A549 (cell line): ENCODE results near the gene DLG2. TPM values are rescaled to one million over a fixed set of nuclear protein-coding genes. Genes with fewer than 3 reads are reported as not detected.

Source experiments
- ATAC-seq, 2 experiments: fragments of 200-7000 bp in 1 of 2; fragments of >200 bp in 1 of 2; cut with Nextera tagmentation in 1 of 2; cut with Tn5 transposase in 1 of 2; 3 replicates each; pipeline versions ENCODE4 v1.8.0 to v1.9.1; 2018 to 2020; ENCODE audit warnings: mild to moderate bottlenecking in 1 of 2, moderate library complexity in 1 of 2
- CTCF ChIA-PET: fragments of 300-600 bp; sonication (Branson Sonifier 250); formaldehyde crosslinking; extraction: SDS; loops from one replicate; lab custom pipeline; 2021; ENCODE audit warnings: antibody characterized with exemption, inconsistent platforms; lab: Yijun Ruan, JAX
- POLR2A ChIA-PET: fragments of 350-600 bp; formaldehyde crosslinking; extraction: SDS; loops from one replicate; lab custom pipeline; 2021; ENCODE audit warnings: antibody characterized with exemption, inconsistent platforms; lab: Yijun Ruan, JAX
- DNase-seq, 2 experiments: peaks; one replicate each; pipeline versions ENCODE4 v3.0.0 to v3.0.0-alpha.2; 2011 to 2016; ENCODE audit warnings: low read depth in 1 of 2, low spot score in 1 of 2
- FAIRE-seq: peaks from 2 replicates; lab custom pipeline; 2011; peaks lifted over from hg19 to GRCh38; lab: Jason Lieb, UNC
- H3K27ac ChIP-seq, 2 experiments: fragments of >200 bp; sonication (Bioruptor Twin); formaldehyde crosslinking; 3 replicates each; pipeline ENCODE4 v1.5.1; 2016 to 2017
- H3K4me1 ChIP-seq: fragments of >200 bp; sonication (Bioruptor Twin); formaldehyde crosslinking; 3 replicates; pipeline ENCODE4 v1.6.1; 2016
- H3K4me2 ChIP-seq: fragments of >200 bp; sonication (Bioruptor Twin); formaldehyde crosslinking; 3 replicates; pipeline ENCODE4 v1.6.1; 2016
- H3K4me3 ChIP-seq: fragments of >200 bp; sonication (Bioruptor Twin); formaldehyde crosslinking; 3 replicates; pipeline ENCODE4 v1.5.1; 2016
- H3K9me3 ChIP-seq: fragments of >200 bp; sonication (Bioruptor Twin); formaldehyde crosslinking; 3 replicates; pipeline ENCODE4 v1.6.1; 2016
- BHLHE40 ChIP-seq: IDR thresholded peaks from 2 replicates; pipeline ENCODE4 v1.6.1; 2012; ENCODE audit warnings: low read depth, low read length, inconsistent platforms
- CBX8 ChIP-seq: fragments of 200-600 bp; sonication (generic); IDR thresholded peaks from 2 replicates; pipeline ENCODE4 v1.6.1; 2016
- EHF ChIP-seq: fragments of 250-450 bp; sonication (Bioruptor Pico); IDR thresholded peaks from 2 replicates; pipeline ENCODE4 v1.5.0; 2020; ENCODE audit warnings: mild to moderate bottlenecking
- EHMT2 ChIP-seq: fragments of 200-600 bp; sonication (generic); IDR thresholded peaks from 2 replicates; pipeline ENCODE4 v1.6.1; 2016; ENCODE audit warnings: antibody characterized with exemption, low read depth, mild to moderate bottlenecking, moderate library complexity
- ESRRA ChIP-seq: fragments of 150-350 bp; IDR thresholded peaks from 2 replicates; pipeline ENCODE4 v1.6.1; 2014; ENCODE audit warnings: mild to moderate bottlenecking, low read length, borderline replicate concordance
- FOSL2 ChIP-seq, 2 experiments: fragments of 450-650 bp in 1 of 2; fragments of >200 bp in 1 of 2; sonication (Bioruptor Twin) in 1 of 2; formaldehyde crosslinking; IDR thresholded peaks; 2 replicates each; pipeline versions ENCODE4 v1.5.0 to v1.6.1; 2016 to 2020; ENCODE audit warnings: mild to moderate bottlenecking in 1 of 2, moderate library complexity in 1 of 2
- GATA3 ChIP-seq: IDR thresholded peaks from 2 replicates; pipeline ENCODE4 v1.6.1; 2012; ENCODE audit warnings: borderline replicate concordance
- HDAC2 ChIP-seq: fragments of 200-600 bp; sonication (generic); IDR thresholded peaks from 2 replicates; pipeline ENCODE4 v1.6.1; 2016
- HOXB13 ChIP-seq: fragments of 250-450 bp; sonication (Bioruptor Pico); IDR thresholded peaks from 2 replicates; pipeline ENCODE4 v1.5.0; 2020; ENCODE audit warnings: low read depth, mild to moderate bottlenecking, moderate library complexity
- HOXB5 ChIP-seq: fragments of 250-450 bp; sonication (Bioruptor Pico); IDR thresholded peaks from 2 replicates; pipeline ENCODE4 v1.5.0; 2020; ENCODE audit warnings: mild to moderate bottlenecking, moderate library complexity
- JUN ChIP-seq, 2 experiments: fragments of >200 bp; sonication (Bioruptor Twin); formaldehyde crosslinking; IDR thresholded peaks; 2 replicates in 1 of 2; 3 replicates in 1 of 2; pipeline ENCODE4 v1.6.1; 2016 to 2017
- JUNB ChIP-seq: fragments of >200 bp; sonication (Bioruptor Twin); formaldehyde crosslinking; IDR thresholded peaks from 2 replicates; pipeline ENCODE4 v1.6.1; 2016
- NPAS2 ChIP-seq: fragments of 250-450 bp; sonication (Bioruptor Pico); IDR thresholded peaks from 2 replicates; pipeline ENCODE4 v1.8.0; 2022; ENCODE audit warnings: mild to moderate bottlenecking, moderate library complexity, borderline replicate concordance
- POLR2A ChIP-seq: IDR thresholded peaks from 2 replicates; pipeline ENCODE4 v1.6.1; 2012; ENCODE audit warnings: mild to moderate bottlenecking, low read length
- POLR2AphosphoS2 ChIP-seq: conservative IDR thresholded peaks from 2 replicates; pipeline ENCODE4 v1.6.1; 2012; ENCODE audit warnings: low read length, improper control_type of control experiment, inconsistent platforms
- RAD21 ChIP-seq, 2 experiments: fragments of >200 bp in 1 of 2; sonication (Bioruptor Twin) in 1 of 2; formaldehyde crosslinking in 1 of 2; IDR thresholded peaks in 1 of 2; conservative IDR thresholded peaks in 1 of 2; 2 replicates in 1 of 2; 3 replicates in 1 of 2; pipeline ENCODE4 v1.6.1; 2012 to 2018; ENCODE audit warnings: inconsistent platforms in 1 of 2
- TFCP2L1 ChIP-seq: fragments of 250-450 bp; sonication (Bioruptor Pico); IDR thresholded peaks from 2 replicates; pipeline ENCODE4 v1.5.0; 2021; ENCODE audit warnings: mild to moderate bottlenecking
- ZNF302 ChIP-seq: fragments of 250-450 bp; sonication (Bioruptor Pico); IDR thresholded peaks from 2 replicates; pipeline ENCODE4 v1.9.0; 2021; ENCODE audit warnings: inconsistent platforms, mild to moderate bottlenecking, moderate library complexity
- WGBS: methylation state at CpG from one replicate; pipeline ENCODE4 v1.1.6; 2017; ENCODE audit errors: missing lambda C conversion rate; 5-methylcytosine and 5-hydroxymethylcytosine counted together
- polyA plus RNA-seq, 4 experiments: library from polyadenylated mRNA; depleted of rRNA in 3 of 4; stranded (reverse); fragments of >200 nt; fragmentation: RNase III in 1 of 4; extraction: RNeasy Plus Mini Kit Qiagen cat#74134 plus additional on column Dnase treatment in 1 of 4; gene quantifications; 2 replicates in 3 of 4; 3 replicates in 1 of 4; pipeline ENCODE4 v1.2.3, GENCODE V29; 2011 to 2017
- TF ChIP-seq, protein P1 (sequence below): IDR thresholded peaks from 2 replicates; pipeline ENCODE4 v1.6.1; 2012
- TF ChIP-seq, protein P2 (sequence below): IDR thresholded peaks from 2 replicates; pipeline ENCODE4 v1.6.1; 2012; ENCODE audit warnings: low read depth, borderline replicate concordance
- TF ChIP-seq, protein P3 (sequence below): fragments of 150-350 bp; IDR thresholded peaks from 2 replicates; pipeline ENCODE4 v1.6.1; 2014; ENCODE audit warnings: low read depth, mild to moderate bottlenecking, low read length
- TF ChIP-seq, protein P4 (sequence below): fragments of 250-450 bp; sonication (Bioruptor Pico); IDR thresholded peaks from 2 replicates; pipeline ENCODE4 v1.5.0; 2020; ENCODE audit warnings: low read depth, mild to moderate bottlenecking, moderate library complexity
- TF ChIP-seq, protein P5 (sequence below): fragments of >200 bp; sonication (Bioruptor Twin); formaldehyde crosslinking; IDR thresholded peaks from 3 replicates; pipeline ENCODE4 v1.5.1; 2016
- TF ChIP-seq, protein P6 (sequence below): fragments of >200 bp; sonication (Bioruptor Twin); formaldehyde crosslinking; IDR thresholded peaks from 3 replicates; pipeline ENCODE4 v1.6.1; 2016

DLG2 gene
- polyA plus RNA-seq, 2 of the 4 experiments (the other 2 are of a cell fraction), result 0.26 to 0.79 TPM

DNA sequence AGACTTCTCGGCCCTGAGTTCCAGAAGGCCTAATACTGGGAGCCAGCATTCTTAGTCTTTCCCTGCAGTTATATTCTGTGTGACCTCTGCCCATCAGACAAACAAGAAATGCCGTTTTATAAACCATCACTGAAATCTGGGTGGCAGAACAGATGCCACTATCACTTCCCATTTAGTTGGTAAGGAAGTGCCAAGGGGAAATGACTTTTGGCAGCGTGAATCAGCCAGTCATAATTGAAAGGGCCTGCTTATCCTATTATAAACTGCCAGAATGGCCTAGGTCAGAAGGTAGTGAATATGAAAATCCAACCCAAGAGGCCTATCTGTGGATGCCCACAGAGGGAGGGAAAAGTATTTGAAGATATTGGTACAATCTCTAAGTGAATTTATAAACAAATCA, 1694.1 kb downstream of the DLG2 start:
- ATAC-seq, result no peak
- ChIA-PET POLR2A (no interaction called here), CTCF (no interaction called here)

DNA sequence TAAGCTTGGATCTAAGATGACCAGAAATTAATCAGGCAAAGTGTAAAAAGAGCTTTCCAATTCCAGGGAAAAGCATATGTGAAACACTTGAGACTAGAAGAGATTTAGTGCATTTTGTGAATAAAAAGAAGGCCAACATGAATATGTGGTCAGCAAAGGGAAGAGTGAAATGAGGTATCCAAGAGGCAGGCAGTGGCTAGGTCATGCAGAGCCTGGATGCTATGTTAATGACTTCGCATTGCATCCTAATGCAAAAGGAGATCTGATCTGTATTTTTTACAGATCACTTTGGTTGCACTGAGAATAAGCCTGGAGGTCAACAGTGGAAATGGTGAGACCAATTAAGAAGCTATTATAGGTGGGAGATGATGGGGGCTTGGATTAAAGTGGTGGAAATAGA, 1699.7 kb downstream of the DLG2 start:
- no peak overlapping the region for H3K4me2 ChIP-seq
- POLR2A ChIA-PET, result no interaction called here
- TF ChIP-seq HOXB5, result no peak
- no peak for TF ChIP-seq EHMT2
- TF ChIP-seq, protein P1, sequence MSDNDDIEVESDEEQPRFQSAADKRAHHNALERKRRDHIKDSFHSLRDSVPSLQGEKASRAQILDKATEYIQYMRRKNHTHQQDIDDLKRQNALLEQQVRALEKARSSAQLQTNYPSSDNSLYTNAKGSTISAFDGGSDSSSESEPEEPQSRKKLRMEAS, result no peak
- TF ChIP-seq, protein P2, sequence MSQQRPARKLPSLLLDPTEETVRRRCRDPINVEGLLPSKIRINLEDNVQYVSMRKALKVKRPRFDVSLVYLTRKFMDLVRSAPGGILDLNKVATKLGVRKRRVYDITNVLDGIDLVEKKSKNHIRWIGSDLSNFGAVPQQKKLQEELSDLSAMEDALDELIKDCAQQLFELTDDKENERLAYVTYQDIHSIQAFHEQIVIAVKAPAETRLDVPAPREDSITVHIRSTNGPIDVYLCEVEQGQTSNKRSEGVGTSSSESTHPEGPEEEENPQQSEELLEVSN, result no peak
- TF ChIP-seq BHLHE40, result no peak
- TF ChIP-seq JUNB, result no peak
- TF ChIP-seq HOXB13 (CRISPR knock-in tag), result no peak
- TF ChIP-seq NPAS2 (CRISPR knock-in tag), result no peak
- TF ChIP-seq EHF (CRISPR knock-in tag), result no peak
- TF ChIP-seq RAD21 (conservative IDR thresholded peaks at IDR 0.05 in 1 of 2, IDR thresholded peaks at IDR 0.05 in 1 of 2), result no peak
- TF ChIP-seq, protein P3, sequence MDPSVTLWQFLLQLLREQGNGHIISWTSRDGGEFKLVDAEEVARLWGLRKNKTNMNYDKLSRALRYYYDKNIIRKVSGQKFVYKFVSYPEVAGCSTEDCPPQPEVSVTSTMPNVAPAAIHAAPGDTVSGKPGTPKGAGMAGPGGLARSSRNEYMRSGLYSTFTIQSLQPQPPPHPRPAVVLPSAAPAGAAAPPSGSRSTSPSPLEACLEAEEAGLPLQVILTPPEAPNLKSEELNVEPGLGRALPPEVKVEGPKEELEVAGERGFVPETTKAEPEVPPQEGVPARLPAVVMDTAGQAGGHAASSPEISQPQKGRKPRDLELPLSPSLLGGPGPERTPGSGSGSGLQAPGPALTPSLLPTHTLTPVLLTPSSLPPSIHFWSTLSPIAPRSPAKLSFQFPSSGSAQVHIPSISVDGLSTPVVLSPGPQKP, result no peak
- no peak for TF ChIP-seq HDAC2
- TF ChIP-seq, protein P4, sequence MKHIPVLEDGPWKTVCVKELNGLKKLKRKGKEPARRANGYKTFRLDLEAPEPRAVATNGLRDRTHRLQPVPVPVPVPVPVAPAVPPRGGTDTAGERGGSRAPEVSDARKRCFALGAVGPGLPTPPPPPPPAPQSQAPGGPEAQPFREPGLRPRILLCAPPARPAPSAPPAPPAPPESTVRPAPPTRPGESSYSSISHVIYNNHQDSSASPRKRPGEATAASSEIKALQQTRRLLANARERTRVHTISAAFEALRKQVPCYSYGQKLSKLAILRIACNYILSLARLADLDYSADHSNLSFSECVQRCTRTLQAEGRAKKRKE (CRISPR knock-in tag), result no peak
- TF ChIP-seq, protein P5, sequence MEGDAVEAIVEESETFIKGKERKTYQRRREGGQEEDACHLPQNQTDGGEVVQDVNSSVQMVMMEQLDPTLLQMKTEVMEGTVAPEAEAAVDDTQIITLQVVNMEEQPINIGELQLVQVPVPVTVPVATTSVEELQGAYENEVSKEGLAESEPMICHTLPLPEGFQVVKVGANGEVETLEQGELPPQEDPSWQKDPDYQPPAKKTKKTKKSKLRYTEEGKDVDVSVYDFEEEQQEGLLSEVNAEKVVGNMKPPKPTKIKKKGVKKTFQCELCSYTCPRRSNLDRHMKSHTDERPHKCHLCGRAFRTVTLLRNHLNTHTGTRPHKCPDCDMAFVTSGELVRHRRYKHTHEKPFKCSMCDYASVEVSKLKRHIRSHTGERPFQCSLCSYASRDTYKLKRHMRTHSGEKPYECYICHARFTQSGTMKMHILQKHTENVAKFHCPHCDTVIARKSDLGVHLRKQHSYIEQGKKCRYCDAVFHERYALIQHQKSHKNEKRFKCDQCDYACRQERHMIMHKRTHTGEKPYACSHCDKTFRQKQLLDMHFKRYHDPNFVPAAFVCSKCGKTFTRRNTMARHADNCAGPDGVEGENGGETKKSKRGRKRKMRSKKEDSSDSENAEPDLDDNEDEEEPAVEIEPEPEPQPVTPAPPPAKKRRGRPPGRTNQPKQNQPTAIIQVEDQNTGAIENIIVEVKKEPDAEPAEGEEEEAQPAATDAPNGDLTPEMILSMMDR, result no peak
- TF ChIP-seq, all 56 proteins: peak for 0
- Histone ChIP-seq H3K9me3 (no peaks in the 10 kb centered on the region), H3K4me1 (no peaks in the 10 kb centered on the region), H3K4me3 (no peak overlapping the region), H3K27ac (no peak overlapping the region)
- no peak for FAIRE-seq
- CTCF ChIA-PET, result interaction anchor here (1.3 kb wide), 1 partner anchor 91 kb away, joined by 3 read pairs; no protein-coding TSS in a partner anchor
- WGBS, result 12% methylated on average over 1 of the region's 1 CpG
- DNase-seq, result no peak
- ATAC-seq, result no peak

More for the DNA sequence above, 1694.1 kb downstream of the DLG2 start:
- Histone ChIP-seq H3K4me1 (no peaks in the 10 kb centered on the region), H3K4me2 (no peak overlapping the region), H3K27ac (no peak overlapping the region), H3K9me3 (no peaks in the 10 kb centered on the region), H3K4me3 (no peak overlapping the region)
- 6% methylated on average over 3 of the region's 3 CpGs for WGBS
- FAIRE-seq (no peak), DNase-seq (no peak)
- no peak for TF ChIP-seq JUN (IDR thresholded peaks at IDR 0.05)
- TF ChIP-seq POLR2AphosphoS2, result no peak
- no peak for TF ChIP-seq CBX8
- no peak for TF ChIP-seq ESRRA
- no peak for TF ChIP-seq ZNF302
- TF ChIP-seq, protein P6, sequence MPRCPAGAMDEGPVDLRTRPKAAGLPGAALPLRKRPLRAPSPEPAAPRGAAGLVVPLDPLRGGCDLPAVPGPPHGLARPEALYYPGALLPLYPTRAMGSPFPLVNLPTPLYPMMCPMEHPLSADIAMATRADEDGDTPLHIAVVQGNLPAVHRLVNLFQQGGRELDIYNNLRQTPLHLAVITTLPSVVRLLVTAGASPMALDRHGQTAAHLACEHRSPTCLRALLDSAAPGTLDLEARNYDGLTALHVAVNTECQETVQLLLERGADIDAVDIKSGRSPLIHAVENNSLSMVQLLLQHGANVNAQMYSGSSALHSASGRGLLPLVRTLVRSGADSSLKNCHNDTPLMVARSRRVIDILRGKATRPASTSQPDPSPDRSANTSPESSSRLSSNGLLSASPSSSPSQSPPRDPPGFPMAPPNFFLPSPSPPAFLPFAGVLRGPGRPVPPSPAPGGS, result no peak
- TF ChIP-seq, protein P4 (CRISPR knock-in tag), result no peak
- TF ChIP-seq, protein P3, result no peak
- no peak for TF ChIP-seq FOSL2 (IDR thresholded peaks at IDR 0.05)
- TF ChIP-seq FOSL2 (CRISPR knock-in tag; IDR thresholded peaks at IDR 0.05), result no peak
- no peak for TF ChIP-seq JUNB
- no peak for TF ChIP-seq BHLHE40
- TF ChIP-seq HOXB13 (CRISPR knock-in tag), result no peak
- no peak for TF ChIP-seq POLR2A
- TF ChIP-seq, protein P1, result no peak
- no peak for TF ChIP-seq EHMT2
- no peak for TF ChIP-seq EHF (CRISPR knock-in tag)
- no peak for TF ChIP-seq GATA3
- no peak for TF ChIP-seq TFCP2L1 (CRISPR knock-in tag)
